ENCODE measurements around the gene SPRR1B.

- TF ChIP-seq CTCF (IDR thresholded peaks at IDR 0.05) (no peak), POLR2A (IDR thresholded peaks at IDR 0.05) (no peak)
These were observed 44.4 kb upstream of the SPRR1B start for GRCh38 chr1:152986578-152986977.
